Stimulated activated CD4-positive, alpha-beta T cell treated with anti-CD3 and anti-CD28 coated beads, Interleukin-2, amount 100 ng/mL, for 24 hours (primary cell): ENCODE data around the gene SERPINA1.

Experiments used
- DNase-seq, 2 donors: peaks; one replicate each; pipeline ENCODE4 v3.0.0-alpha.2; 2020

SERPINA1 gene

DNA sequence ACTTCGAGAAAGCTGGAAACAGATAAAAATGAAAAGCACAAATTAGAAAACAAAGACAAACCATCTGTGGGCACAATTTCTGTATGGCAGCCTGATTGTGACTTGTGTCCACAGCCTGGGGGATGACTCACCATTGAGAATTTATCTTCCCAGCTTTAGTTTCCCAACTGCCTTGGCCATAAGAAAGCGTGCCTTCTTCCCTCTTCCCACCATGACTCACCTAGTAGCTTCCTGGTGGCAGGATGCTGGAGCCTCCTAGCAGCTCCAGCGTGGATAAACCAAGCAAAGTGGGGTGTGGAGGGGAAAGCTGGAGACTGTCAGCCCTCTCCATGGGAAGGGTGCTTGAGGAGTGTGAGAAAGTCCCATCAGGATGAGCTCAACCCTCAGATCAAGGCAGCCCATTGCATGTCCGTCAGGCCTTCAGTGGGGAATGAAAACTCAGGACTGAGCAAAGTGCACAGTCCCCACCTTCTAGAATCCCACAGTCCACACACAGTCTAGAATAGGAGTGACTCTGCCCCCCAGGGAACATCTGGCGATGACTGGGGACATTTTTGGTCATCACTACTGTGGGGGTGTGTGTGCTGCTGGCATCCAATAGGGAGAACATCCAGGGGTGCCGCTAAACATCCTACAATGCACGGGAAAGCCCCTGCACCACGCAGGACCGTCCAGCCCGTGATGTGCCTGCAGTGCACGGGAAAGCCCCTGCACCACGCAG, 42.9 kb downstream of the SERPINA1 start:
- DNase-seq, result no peak

DNA sequence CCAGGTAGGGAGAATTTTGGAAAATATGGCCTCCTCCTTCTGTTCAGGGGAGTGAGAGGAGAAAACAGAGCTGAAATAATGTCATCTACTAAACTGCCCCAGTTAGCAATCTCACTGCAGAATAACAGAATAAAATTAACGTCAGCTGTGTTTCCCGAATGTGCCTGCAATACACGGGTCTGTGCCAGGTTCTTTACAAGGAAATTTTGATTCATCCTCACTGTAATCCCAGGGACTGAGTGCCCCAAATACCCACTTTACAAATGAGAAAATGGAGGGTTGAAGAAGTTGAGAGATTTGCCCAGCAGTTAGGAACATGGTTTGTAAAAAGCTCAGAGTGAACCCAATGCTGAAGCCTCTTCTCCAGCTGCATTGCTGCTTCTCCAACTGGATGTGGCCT, 44.0 kb downstream of the SERPINA1 start:
- no peak for DNase-seq

DNA sequence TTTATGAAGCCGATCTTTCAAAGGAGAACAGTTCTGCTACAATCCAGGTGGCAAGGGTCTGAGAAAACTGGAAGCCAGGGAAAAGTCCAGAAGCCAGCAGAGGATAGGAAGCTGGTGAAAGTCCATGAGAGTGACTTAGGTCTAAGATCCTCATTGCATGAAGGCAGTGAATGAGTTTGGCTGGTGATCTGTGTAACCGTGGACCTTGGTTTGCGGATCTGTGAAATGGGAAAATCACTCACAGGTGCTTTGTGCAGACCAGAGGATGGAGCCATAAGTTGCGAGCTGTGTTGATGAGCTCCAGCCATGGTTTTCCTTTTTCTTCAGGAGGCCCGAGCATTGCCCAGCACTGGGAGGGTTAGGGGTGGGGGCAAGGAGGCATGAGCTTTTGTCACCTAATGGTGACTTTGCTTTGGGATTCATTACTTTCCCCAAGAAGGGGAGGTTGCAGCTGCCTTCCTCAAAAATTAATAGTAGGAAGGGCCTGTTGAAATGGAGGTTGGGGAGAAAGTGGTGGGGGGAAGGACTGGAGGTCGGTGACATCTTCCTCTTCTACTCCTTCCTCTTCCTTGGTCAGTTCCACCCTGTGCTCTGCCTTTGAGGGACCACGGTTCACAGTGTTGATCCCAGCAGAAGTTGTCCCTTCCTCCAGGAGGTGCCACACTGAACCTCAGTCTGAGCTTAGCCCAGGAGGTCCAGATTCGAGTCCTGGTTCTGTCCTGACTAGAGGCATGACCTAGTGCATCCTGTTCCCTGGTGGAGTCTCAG, 45.0 kb downstream of the SERPINA1 start:
- DNase-seq, result no peak

GRCh38 chr14:94342334-94342934, 46.0 kb downstream of the SERPINA1 start:
- peak in 1 of 2 donors; percentile 12 for DNase-seq

DNA sequence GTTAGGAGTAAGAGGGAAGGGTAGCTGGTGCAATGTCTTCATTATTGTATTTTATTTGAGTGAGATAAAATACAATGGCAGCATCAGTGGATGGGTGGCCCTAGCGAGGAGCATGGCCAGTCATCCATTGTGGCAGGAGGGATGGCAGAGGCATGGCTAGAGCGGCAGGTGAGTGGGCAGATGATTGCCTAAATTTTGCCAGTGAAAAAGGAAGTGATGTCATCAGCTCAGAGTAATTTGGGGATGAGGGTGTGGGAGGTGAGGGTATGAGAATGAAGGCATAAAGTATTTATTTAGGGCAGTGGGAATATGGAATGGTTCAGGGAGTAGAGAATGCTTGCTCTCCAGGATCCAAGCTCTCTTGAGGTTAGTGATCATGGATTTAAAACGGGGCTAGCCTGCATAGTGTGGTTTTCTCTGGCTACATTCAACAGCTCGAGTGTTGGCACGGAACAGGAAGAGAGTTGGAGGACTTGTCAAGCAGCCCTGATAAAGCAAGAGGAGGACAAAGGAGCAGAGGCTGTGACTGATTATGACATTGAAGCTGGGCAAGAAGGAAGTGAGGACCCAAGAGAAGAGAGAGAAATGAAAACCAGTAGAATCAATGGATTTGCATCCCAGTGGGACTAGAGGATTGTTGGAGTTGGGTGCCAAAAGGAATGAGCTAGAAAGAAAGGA, 46.6 kb downstream of the SERPINA1 start:
- no peak for DNase-seq

DNA sequence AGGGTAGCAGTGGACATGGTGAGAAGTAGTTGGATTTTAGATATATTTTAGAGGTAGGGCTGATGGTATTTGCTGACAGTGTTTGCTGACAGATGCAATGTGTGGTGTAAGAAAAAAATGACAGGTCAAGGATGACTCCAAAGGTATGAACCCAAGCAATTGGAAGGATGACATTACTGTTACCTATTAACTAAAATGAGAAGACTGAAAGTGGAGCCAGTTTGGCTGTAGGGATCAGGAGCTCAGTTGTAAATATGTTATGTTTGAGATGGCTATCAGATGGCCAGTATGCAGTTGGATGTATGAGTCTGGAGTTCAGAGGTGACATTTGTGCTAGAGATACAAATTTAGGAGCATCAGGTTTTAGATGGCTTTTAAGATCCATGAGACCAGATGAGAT, 47.9 kb downstream of the SERPINA1 start:
- no peak for DNase-seq

DNA sequence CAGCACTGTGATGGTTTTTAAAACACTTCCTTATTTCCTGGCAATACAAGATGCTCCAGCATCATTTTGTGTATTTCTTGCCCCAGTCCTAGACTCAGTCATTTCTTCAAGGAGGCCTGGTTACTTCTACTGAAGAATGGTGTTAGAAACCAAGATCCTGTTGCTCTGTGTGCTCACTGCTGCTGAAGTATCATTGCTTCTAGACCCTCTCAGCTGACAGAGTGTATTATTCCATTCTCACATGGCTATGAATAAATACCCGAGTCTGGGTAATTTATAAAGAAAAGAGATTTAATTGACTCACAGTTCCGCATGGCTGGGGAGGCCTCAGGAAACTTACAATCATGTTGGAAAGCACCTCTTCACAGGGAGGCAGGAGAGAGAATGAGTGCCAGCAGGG, 50.4 kb downstream of the SERPINA1 start:
- no peak for DNase-seq

- DNase-seq, result no peak
These were observed 51.1 kb downstream of the SERPINA1 start for GRCh38 chr14:94337274-94337673.

DNA sequence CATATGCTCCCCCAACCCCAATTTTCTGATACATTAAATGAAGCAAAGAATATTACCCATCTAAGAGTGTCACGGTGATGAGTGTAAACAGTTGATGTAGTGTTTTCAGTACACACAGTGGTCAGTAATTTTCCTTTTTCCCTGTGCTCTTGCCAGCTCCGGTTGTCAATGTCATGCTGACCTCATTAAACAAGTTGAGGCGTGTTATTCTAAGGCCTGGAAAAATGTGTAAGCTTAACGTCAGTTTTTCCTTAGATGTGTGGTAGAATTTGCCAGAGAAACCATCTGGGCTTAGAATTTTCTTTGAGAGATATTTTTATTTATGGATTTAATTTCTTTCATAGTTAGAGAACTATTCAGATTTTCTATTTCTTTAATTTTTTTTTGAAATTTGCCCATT, 53.5 kb downstream of the SERPINA1 start:
- no peak for DNase-seq

DNA sequence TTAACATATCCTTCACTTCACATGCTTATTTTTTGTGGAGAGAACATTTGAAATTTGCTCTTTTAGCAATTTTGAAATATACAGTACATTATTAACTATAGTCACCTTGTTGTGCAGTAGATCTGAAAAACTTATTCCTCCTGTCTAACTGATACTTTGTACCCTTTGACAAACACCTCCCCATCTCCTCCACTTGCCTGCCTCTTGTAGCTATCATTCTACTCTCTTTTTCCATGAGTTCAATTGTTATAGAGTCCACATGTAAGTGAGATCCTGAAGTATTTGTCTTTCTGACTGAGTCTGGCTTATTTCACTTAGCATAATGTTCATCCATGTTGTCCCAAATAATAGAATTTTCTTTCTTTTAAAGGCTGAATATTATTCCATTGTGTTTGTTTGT, 55.8 kb downstream of the SERPINA1 start:
- DNase-seq, result no peak

DNA sequence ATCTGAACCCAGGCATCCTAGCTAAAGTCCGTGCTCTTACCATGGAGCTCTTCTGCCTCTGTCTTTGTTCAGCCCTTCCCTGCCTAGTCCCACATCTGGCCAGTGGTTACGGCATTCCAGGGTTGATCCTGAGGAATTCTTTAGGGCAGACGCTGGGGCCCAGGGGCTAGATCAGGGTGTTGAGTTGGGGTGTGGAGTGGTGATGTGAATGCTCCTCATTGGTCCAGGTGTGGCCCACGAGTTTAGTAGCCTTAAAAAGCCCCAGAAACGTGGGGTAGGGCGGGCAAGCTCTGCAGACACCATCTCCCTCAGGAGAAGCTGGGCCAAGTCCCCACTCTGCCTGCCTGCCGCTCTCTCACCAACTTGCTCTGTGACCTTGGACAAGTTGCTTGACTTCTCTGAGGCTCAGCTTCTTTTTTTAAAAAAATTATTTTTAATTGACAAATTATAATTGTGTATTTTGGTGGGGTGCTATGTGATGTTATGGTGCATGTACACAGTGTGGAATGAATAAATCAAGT, 56.3 kb downstream of the SERPINA1 start:
- DNase-seq, result no peak

GRCh38 chr14:94331462-94331861, 56.9 kb downstream of the SERPINA1 start:
- no peak for DNase-seq

- peak in 1 of 2 donors; percentile 6 for DNase-seq
These were observed 57.5 kb downstream of the SERPINA1 start for GRCh38 chr14:94330857-94331256.

GRCh38 chr14:94330432-94330831, 58.0 kb downstream of the SERPINA1 start:
- DNase-seq, result no peak

DNA sequence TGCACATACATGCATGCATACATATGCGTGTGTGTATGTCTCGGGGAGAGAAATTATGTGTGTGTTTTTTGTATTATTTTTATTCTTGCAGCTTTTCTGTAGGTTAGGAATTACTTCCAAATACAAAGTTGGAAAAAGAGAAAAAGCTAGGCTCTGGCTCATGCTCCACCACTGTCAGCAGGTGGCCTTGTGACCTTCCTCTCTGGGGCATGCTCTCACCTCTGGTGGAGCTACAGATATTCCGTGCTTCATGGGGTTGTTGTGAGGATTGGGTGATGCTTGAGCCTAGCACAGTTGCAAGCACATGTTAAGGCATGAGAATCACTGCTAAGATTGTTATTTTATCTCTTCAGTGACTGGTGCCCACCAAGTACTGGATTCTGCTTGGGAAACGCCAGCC, 58.5 kb downstream of the SERPINA1 start:
- no peak for DNase-seq

- no peak for DNase-seq
These were observed 60.2 kb downstream of the SERPINA1 start for GRCh38 chr14:94328196-94328595.
